ENCODE data around the gene EGLN2.
A peak's percentile ranks its signal among the peaks of the same experiment; 100 is the strongest.

Gene EGLN2

GRCh38 chr19:40829205-40829604 lies 30.2 kb downstream of the EGLN2 start:
- POLR2A ChIA-PET = no interaction called here
- TF ChIP-seq ZNF707 (tag by site-specific recombination; IDR thresholded peaks at IDR 0.05) (no peak), TRIM28 (IDR thresholded peaks at IDR 0.05; ENCODE audit: borderline replicate concordance, low read length) (no peak), ZNF248 (tag by site-specific recombination; IDR thresholded peaks at IDR 0.05) (no peak), ZNF692 (tag by site-specific recombination; IDR thresholded peaks at IDR 0.05) (no peak), KLF9 (tag by site-specific recombination; IDR thresholded peaks at IDR 0.05; ENCODE audit: low read depth) (no peak), PRDM10 (tag by site-specific recombination; IDR thresholded peaks at IDR 0.05) (no peak), ZFP69B (tag by site-specific recombination; IDR thresholded peaks at IDR 0.05) (no peak), HOXA7 (CRISPR knock-in tag; IDR thresholded peaks at IDR 0.05; ENCODE audit: borderline replicate concordance) (no peak), AEBP2 (tag by site-specific recombination; IDR thresholded peaks at IDR 0.05; ENCODE audit: borderline replicate concordance) (no peak), ZNF48 (tag by site-specific recombination; IDR thresholded peaks at IDR 0.05) (no peak), ZNF629 (tag by site-specific recombination; IDR thresholded peaks at IDR 0.05) (no peak), ZNF677 (tag by site-specific recombination; IDR thresholded peaks at IDR 0.05) (no peak), ZBTB49 (tag by site-specific recombination; IDR thresholded peaks at IDR 0.05; ENCODE audit: low read depth) (no peak), ZBTB44 (tag by site-specific recombination; IDR thresholded peaks at IDR 0.05) (no peak), ZNF24 (tag by site-specific recombination; IDR thresholded peaks at IDR 0.05) (no peak), ZNF211 (tag by site-specific recombination; IDR thresholded peaks at IDR 0.05; ENCODE audit: low read depth) (0 out of 2 replicates have a peak, but pooled peaks have one; percentile 9), ZNF654 (tag by site-specific recombination; IDR thresholded peaks at IDR 0.05; ENCODE audit: low read depth) (no peak), GLIS1 (tag by site-specific recombination; IDR thresholded peaks at IDR 0.05) (no peak), ZNF140 (tag by site-specific recombination; IDR thresholded peaks at IDR 0.05) (no peak), GLI4 (tag by site-specific recombination; IDR thresholded peaks at IDR 0.05) (no peak), ZNF112 (tag by site-specific recombination; IDR thresholded peaks at IDR 0.05) (no peak), GFI1B (tag by site-specific recombination; IDR thresholded peaks at IDR 0.05) (no peak), SCRT2 (tag by site-specific recombination; IDR thresholded peaks at IDR 0.05) (0 out of 2 replicates have a peak, but pooled peaks have one; percentile 10), ZSCAN23 (tag by site-specific recombination; IDR thresholded peaks at IDR 0.05) (no peak), ZNF169 (tag by site-specific recombination; IDR thresholded peaks at IDR 0.05) (no peak), KLF8 (tag by site-specific recombination; IDR thresholded peaks at IDR 0.05) (no peak), FEZF1 (tag by site-specific recombination; IDR thresholded peaks at IDR 0.05) (no peak), CTCF (tag by site-specific recombination; IDR thresholded peaks at IDR 0.05) (no peak)

More at GRCh38 chr19:40829205-40829604, 30.2 kb downstream of the EGLN2 start:
- CTCF ChIA-PET = interaction anchor here (0.7 to 2.3 kb wide), 3 partner anchors 10 to 145 kb away, joined by 3 to 11 read pairs (median 4); partner anchors contain the start of gene ACTMAP
- Histone ChIP-seq H3K4me1 (ENCODE audit: control insufficient read depth, insufficient read depth, low read length) (peaks cover 25% of the 10 kb centered on the region), H3K27ac (ENCODE audit: extremely low read depth, low read depth, low read length) (no peak overlapping the region), H3K4me3 (ENCODE audit: low read depth, low read length) (no peak overlapping the region), H3K36me3 (ENCODE audit: control insufficient read depth in 2 of 2, insufficient read depth in 1 of 2, low read length in 2 of 2) (peaks cover 9 to 14% of the 10 kb centered on the region in 2 experiments; a peak in 2 of 3 replicates), H3K9me3 (ENCODE audit: control insufficient read depth, insufficient read depth, low read depth, low read length) (no peaks in the 10 kb centered on the region)
